ENCODE measurements around the gene CSHL1. TPM values are rescaled to one million over a fixed set of nuclear protein-coding genes. Genes with fewer than 3 reads are reported as not detected.
"Not testable (repeated sequence)": the region's sequence is repeated elsewhere in the genome, so short reads cannot be mapped to it uniquely, and the experiment has no call there.

Gene CSHL1
- total RNA-seq, 1 donor from 2014 or later = not detected

DNA sequence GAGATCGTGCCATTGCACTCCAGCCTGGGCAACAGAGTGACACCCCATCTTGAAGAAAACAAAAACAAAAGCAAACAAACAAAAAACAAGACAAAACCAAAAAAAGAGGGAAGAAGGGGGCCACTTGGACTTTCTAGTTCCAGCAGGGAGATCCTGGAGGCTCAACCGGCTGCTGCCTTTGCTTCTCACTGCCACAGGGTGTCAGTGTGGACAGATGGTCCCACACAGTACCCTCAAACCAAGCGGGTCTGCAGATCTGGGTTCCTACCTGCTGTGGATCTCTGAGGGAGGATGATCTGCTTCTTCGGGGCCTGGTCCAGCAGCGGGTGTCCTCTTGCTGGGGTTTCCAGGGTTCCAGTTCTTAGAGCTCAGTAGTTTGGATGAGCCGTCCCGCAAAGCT is 44.4 kb downstream of the CSHL1 start:
- H3K4me3 Mint-ChIP-seq (ENCODE audit: unreplicated experiment); H3K36me3 ChIP-seq (ENCODE audit: insufficient read depth, low read length); DNase-seq (ENCODE audit: low read depth); H3K4me2 ChIP-seq (ENCODE audit: low read length); H3K9me3 ChIP-seq (ENCODE audit: insufficient read depth, low read depth, low read length); H3K27me3 ChIP-seq (ENCODE audit: insufficient read depth, low read length); H3K9ac ChIP-seq (ENCODE audit: low read length); FAIRE-seq; H3K79me2 ChIP-seq (ENCODE audit: insufficient read depth, low read length); H3K9me3 Mint-ChIP-seq (ENCODE audit: unreplicated experiment); H3K36me3 Mint-ChIP-seq (ENCODE audit: low read depth, unreplicated experiment); H4K20me1 ChIP-seq (ENCODE audit: insufficient read depth, low read length); H2AFZ ChIP-seq (ENCODE audit: low read depth, low read length); H3K4me3 ChIP-seq (ENCODE audit: insufficient read depth, low read depth, low read length); H3K27me3 Mint-ChIP-seq (ENCODE audit: low read depth, unreplicated experiment); H3K4me1 ChIP-seq (ENCODE audit: insufficient read depth, low read length); H3K27ac ChIP-seq (ENCODE audit: low read depth, low read length); H3K27ac Mint-ChIP-seq (ENCODE audit: unreplicated experiment): not testable (repeated sequence)
- H3K4me1 Mint-ChIP-seq (ENCODE audit: low read depth, unreplicated experiment) = peaks cover 18% of the 10 kb centered on the region
- peak; percentile 9 for TF ChIP-seq CTCF (IDR thresholded peaks at IDR 0.05; ENCODE audit: insufficient read depth, low read depth, low read length)

Other genes with a start within 250 kb of the CSHL1 start
- gene LIMD2, start 211.1 kb downstream of the CSHL1 start, total RNA-seq = 54.8 and 55.0 TPM in 2 replicates
- 28.6 and 35.7 TPM in 2 replicates for gene STRADA, start 169.5 kb downstream of the CSHL1 start, total RNA-seq
- 92.8 and 95.6 TPM in 2 replicates for gene CCDC47, start 137.7 kb downstream of the CSHL1 start, total RNA-seq
- gene DDX42, start 137.1 kb downstream of the CSHL1 start, total RNA-seq = 120 and 125 TPM in 2 replicates
- gene PSMC5, start 83.8 kb downstream of the CSHL1 start, total RNA-seq = 110 and 116 TPM in 2 replicates
- gene FTSJ3, start 83.6 kb downstream of the CSHL1 start, total RNA-seq = 41.8 and 50.2 TPM in 2 replicates
- gene SMARCD2, start 68.6 kb downstream of the CSHL1 start, total RNA-seq = 33.9 and 34.5 TPM in 2 replicates
- gene CSH2, start 37.6 kb downstream of the CSHL1 start, total RNA-seq = 4.3 and 5.8 TPM in 2 replicates
- not detected in 2 replicates for gene GH2, start 29.3 kb downstream of the CSHL1 start, total RNA-seq
- gene CSH1, start 14.7 kb downstream of the CSHL1 start, total RNA-seq = 8.9 and 15.5 TPM in 2 replicates
- not detected in 2 replicates for gene GH1, start 7.6 kb upstream of the CSHL1 start, total RNA-seq
- gene CD79B, start 21.1 kb upstream of the CSHL1 start, total RNA-seq = 0.25 TPM in 1 of 2 replicates, not detected in the other
- 0.22 and 0.43 TPM in 2 replicates for gene SCN4A, start 61.7 kb upstream of the CSHL1 start, total RNA-seq
- 0.54 and 0.94 TPM in 2 replicates for gene PRR29, start 87.1 kb upstream of the CSHL1 start, total RNA-seq
- not detected in 2 replicates for gene ICAM2, start 109.4 kb upstream of the CSHL1 start, total RNA-seq
- gene ERN1, start 218.9 kb upstream of the CSHL1 start, total RNA-seq = 9.1 and 11.7 TPM in 2 replicates